NOMO-1 treated with DMSO at 0.1 percent for 48 hours (cell line): Measurements from ENCODE around the gene RTL10.
"Not testable (repeated sequence)": the region's sequence is repeated elsewhere in the genome, so short reads cannot be mapped to it uniquely, and the experiment has no call there.

Experiments
- DNase-seq: peaks from one replicate; lab custom pipeline; 2025; ENCODE audit not compliant: unreplicated experiment; lab: John Stamatoyannopoulos, UW

Gene RTL10

DNA sequence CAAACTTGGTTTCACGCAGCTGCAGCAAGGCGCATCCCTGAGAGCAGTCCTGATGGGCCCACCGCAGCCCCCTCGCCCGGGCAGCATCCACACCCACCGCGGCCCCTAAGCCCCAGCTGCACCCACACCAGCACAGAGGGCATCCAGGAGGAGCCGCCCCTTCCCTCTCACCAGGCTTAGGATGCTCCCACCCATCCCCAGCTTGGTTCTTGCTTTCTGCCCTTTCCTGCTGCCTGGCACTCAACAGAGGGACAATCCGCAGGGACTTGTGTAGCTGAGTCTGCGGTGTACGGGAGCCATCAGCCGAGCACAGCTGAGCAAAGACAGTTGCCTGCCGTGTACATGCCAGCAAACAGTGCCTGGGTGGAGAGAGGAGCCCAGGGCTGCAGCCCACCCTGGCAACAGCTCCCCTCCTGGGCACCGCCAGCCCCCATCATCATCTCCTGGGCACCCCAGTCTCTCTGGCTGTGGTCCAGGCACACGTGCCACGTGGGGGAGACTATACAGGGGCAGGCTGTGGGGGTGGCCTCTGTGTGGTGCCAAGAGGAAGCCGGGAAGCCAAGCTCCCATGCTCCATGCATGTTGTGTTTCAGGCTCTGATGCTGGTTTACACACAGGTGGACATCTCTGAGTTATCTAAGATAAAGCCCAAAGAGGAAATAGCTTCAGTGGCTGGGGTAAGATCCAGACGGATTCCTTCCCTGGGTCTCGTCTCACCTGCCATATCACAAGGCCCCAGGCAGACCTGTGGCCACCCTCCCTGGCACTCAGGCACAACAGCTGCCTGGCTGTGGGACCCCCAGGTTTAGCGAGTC, 36.0 kb upstream of the RTL10 start:
- DNase-seq: no peak

DNA sequence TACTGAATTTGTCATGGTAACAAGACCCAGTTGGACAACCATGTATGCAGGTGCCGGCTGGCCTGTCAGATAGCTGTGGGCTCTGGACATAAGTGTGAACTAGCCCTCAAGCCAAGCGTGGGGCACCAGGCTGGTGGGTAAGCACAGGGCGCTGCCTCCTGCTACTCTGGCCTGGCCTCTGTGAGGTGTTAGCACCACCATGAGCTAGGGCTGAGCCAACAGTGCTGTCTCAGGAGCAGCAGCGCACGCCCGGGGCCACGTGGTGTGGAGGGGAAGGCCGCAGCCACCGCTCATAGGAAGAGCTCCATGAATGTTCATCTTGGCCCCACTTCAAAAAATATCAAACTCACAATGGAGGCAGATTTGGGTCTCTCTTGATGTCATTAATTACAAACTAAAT, 35.3 kb upstream of the RTL10 start:
- DNase-seq: no peak

DNA sequence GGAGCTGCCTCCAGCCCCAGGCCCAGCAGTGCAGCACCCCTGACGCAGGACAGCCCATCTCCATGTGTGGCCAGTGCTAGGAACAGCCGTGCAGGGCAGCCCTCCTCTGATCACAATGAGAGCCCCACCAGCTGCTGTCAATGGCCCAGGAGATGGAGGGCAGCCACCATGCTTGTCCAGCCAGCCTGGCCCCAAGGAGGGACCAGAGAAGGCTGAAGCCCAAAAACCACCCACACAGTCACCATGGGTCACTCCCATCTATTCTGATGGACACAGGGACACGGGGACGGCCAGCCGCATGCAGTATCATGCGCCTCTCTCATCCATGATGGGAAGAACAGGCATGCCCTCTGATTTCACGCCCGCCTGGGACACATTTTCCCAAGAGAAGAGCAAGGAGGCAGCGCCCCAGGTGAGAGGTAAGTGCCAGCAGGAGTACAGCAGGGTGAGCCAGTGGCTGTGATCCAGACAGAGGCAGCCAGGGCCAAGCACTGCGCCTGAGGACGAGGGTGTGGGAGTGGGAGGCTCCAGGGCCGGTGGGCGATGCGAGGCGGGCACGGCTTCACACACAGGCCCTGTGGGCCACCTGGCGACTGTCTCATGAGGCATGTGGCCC, 33.6 kb upstream of the RTL10 start:
- DNase-seq: no peak

DNA sequence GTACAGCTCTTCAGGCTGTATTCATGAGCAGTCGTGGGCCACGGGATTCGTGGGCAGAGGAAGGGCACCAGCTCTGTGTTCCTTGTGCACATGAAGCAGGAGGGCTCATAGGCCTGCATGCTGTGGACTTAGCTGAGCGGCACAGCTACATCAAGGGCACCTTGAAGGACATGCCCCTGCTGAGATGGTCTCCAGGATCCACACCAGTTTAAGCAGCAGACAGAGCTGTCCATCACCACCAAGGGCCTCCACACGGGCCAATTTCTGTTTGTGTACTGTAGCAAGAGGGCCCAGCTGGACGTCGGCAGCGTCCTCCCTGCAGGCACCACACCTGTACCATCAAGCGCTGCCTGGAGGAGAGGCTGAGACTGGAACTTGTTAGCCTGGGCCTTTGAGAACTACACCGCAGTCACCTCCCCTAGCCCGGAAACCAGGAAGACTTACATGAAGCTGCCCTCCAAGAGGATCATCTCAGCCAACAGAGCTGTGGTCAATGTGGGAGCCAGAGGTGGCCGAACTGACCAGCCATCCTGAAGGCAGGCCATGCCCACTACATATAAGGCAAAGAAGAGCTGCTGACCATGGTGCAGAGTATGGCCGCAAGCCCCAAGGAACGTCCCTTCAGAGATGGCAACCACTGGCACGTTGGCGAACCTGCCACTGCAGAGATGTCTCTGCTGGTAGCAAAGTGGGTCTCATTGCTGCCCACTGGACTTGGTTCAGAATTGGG, 32.7 kb upstream of the RTL10 start:
- DNase-seq: no peak

DNA sequence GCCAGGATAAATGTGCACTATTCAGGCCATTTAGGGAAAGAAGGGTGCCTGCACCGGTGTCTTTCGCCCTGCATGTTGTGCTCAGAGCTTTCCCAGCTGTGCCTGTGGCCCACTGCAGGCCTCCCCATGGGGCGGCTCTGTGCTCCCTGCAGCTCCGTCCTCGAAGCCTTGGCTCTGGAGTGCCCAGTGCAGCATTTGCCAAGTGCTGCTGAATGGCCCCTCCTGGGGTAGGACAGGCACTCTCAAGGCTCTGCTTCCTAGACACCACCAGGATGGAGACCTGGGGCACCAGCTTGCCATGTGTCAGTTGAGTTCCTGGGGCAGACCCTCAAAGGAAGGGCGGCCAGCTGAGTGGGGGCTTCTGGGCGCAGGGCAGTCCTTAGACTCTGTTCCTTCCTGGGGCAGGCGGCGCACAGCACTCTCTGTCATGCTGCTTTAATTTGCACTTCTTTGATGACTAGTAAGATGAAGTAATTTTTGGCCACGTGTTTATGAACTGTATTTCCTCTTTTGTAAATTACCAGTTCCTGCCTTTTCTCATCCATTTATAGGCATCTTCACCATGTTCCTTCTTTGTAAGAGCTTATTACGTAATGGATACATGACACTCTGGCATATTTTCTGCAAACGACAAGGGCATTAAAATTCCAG, 32.1 kb upstream of the RTL10 start:
- peak; percentile 98 for DNase-seq

DNA sequence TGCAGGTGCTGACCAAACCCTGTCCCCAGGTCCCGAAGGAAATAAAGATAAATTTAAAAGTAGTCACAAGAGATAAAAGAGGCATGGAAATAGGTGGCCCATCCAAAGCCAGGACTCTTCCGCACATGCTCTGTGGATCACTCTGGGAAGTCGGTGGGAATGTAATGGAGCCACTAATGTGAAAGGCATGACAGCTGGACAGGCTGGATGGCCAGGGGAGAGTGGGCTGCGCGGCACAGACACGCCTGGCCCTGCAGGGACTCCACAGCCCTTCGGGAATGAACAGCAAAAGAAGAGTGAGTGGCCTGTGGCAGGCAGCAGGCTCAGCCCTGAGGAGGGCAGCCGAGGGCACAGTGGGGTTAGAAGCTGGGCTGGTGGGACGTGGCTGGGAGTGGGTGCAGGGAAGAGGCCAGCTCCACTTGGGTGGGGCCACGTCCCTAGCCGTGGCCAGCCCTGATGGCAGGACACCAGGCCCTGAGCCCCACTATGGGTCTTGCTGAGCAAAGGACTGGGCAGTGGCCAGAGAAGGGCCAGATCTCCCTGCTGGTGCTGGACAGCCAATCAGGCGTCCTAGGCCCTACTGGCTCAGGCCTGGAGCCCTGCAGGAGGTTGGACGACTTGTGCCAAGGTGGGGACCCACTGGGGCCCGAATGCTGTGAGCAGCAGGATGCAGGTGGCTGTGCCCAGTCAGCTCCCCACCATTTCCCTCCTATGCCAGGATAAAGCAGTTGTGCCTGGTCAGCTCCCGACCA, 31.3 kb upstream of the RTL10 start:
- no peak for DNase-seq

DNA sequence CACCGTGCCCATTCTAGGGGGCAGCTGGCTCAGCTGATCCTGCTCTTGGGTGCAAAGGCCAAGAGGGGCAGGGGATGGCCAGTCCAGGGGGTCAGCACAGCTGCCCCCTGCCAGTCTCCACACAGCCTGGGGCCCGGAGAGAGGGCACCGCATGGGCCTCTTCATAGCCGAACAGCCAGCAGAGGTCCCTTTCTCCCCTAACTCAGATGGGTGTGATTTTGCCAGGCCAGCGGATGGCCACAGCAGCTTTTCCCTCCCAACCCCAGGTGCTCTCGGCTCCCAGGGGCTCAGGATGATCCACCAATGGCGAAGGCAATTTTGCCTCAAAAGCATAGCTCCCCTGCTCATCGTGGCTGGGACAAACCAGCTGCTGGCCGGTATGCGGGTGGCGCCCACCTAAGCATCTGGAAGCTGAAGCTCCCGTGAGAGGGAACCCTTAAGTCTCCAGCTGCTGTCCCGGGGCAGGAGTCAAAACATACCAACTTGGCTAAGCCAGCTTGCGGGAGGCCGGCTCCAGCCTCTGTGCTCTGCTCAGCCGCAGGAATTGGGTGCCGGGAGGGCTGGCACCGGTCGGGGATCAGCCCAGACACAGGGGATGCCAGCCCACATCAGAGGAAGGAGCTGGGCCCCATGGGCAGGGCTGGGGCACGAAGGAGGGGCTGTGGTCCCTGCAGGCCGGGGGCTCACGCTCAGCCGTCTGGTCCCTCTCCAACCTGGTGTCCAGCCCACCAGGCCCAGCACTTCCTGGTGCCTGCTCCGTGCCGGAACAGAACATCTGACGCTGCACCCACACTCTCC, 30.5 kb upstream of the RTL10 start:
- no peak for DNase-seq

DNA sequence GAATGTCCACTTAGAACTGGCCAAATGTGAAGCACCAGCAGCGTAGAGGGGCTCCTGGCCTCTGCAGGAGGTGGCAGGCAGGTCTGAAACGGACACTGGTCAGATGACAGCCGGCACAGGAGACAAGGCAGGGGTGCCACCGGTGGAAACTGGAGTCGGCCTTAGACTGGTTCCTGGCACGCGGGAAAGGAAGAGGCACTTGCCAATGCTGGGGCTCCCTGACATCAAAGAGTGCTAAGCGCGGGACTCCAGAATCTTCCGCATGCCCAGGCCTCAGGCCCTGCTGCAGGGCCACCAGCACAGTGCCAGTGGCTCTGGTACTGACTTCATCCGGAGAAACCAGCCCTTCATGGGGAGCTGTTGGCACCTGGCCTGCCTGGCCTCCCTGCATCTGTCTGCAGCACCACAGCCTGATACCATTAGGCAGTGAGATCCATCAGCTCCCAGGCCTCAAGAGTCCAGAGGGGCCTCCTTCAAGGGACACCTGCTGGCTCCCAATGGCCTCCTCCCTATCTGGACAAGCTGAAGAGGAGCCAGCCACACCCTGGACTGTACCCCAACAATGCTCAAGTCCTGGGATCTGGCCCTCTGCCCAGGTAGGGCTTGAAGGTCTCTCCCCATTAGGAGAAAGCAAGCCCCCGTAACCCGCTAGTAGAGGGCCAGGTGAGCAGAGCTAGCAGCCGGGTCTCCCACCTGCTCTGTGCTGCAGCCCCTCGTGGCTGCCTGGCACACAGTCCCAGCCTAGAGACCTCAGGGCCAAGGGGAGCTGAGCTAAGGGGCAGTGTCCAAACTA, 29.7 kb upstream of the RTL10 start:
- no peak for DNase-seq

DNA sequence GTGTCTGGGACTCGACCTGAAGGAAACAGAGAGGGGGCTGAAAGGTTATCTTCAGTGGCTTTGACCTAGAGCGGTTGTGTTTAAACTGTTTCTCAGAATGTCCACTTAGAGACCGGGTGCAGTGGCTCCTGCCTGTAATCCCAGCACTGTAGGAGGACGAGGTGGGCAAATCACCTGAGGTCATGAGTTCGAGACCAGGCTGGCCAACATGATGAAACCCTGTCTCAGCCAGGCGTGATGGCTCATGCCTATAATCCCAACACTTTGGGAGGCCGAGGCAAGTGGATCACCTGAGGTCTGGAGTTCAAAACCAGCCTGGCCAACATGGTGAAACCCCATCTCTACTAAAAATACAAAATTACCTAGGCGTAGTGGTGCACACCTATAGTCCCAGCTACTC, 28.8 kb upstream of the RTL10 start:
- DNase-seq: not testable (repeated sequence)

DNA sequence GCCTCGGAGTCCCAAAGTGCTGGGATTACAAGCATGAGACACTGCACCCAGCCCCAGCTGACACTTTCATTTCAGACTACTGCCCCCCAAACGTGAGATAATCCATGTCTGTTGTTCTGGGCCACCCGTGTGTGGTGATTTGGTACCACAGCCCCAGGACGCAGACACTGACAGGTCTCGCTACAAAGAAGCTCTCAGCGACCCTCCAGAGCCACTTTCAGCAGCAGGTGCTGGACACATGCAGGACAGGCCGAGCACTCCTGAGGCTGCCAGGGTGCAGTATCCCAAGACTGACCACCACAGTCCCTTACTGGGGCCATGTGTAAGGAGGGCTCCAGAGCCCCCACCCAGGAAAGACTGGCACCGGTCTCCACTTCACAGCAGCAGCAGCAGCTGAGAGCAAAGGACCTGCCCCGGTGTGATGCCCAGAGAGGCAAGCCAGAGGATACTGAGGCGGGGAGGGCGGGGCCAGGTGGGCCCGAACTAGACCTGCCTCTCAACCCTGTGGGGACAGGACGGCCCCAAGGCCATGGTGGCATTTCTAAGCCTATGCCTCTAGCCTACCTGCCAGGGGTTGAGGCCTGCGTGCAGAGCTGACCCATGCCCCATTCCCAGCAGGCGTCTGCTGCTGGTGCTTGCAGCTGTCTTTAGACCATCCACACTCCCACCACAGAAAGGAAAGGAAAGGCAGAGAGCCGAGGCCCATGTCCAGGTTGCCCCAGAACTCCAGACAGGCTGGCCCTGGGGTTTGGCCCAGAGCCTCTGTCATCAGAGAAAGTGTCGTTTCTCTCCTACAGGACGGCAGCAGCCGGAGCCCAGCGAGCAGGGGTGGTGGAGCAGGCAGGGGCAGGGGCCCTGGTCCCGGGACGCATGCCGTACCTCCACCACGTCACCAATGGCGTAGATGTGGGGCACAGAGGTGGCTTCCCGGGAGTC, 28.0 kb upstream of the RTL10 start:
- no peak for DNase-seq

DNA sequence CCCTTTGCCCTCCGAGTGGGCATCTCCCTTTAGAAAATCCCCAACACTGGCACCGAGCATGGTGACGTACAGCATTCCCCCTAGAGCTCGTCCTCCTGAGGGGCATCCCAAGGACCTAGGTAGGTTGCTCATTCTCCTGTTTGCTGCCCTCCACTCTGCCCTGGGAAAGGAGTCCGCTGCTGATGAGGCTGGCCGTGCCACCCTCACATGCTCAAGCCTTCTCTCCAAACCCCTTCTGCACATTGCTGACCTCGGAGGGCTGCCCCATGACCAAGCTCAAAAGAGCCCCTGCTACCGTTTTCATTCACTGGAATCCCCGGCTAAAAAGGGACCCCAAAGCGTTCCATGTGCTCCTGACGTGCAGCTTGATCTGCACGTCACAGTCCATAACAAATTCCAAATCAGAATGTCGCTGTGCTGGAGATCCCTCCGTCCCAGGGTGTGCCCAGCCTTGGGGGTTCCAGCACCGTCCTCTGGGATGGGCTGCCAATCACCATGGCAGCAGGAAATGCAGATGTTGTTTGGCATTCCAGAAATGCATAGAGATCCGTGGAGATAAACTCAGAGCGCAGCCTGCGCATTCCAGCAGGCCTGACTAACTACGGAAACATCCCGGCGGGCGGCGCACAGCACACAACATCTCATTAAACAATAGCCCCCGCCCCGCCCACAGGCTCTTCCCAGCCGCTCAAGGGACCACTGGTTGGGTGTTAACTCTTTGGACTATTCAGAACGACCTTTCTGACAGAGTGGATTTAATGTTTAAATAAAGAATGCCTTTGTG, 26.3 kb upstream of the RTL10 start:
- DNase-seq: no peak

DNA sequence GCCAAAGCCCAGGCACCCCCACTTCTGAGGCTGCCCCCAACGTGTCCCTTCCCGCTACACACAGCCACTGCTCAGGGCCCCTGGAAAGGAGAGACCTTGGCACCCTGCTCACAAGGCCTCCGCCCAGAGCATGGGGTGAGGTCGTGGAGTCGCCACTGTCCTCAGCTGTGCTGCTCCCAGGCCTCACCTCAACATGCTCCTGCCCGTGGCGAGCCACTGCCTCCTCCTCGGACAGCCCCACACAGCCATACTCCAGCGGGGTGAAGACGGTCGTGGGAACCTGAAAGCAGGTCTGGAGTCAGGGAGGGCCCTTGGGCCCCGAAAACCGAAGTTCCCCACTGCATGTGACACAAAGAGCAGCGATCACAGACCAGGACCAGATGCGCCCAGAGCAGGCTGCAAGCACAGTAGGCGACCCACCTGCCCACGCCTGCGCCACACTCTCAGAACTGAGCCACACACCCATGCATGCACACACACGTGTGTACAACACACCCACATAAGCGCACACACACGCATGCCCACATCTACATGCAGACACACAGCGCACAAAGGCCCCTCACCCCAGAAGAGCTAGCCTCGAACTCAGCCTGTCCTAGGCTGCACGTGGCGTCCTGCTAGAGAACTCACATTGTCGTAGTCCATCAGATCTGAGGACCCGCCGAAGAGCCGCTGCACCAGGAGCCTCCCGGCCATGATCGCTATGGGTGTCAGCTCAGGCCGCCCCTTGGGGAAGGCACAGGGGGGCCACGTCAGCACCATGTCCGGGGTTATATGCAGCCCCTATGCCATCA, 25.5 kb upstream of the RTL10 start:
- no peak for DNase-seq

DNA sequence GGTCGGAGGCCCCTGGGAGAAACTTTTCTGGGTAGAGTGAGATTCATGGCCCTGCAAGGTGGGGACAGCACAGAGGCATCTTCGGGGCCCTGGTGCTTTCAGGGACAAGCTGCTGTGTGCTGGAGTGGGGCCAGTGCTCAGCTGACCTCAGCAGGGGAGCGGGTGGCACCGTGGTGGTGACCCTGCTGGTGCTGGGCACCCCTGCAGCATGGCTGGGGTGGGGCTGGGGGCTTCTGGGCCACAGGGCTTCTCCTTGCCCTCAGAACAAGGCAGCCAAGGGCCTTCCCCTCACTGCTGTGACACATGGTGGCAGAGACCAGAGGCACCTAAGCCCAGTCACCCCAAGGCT, 24.9 kb upstream of the RTL10 start:
- DNase-seq: no peak

DNA sequence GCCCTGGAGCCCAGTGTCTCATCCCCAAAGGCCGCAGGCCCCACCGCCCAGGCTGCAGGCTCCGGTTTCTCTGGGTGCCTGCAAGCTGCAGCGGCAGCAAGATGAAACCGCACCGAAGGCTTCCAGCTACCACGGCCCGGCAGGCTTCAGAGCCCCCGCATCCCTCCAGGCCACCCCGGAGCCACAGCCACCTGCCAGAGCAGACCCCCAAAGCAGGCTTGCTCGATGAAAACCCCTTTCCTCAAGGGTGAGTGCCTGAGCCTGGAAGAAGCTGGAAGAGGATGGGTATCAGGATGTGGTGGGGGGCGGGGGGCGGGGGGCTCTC, 24.5 kb upstream of the RTL10 start:
- no peak for DNase-seq

DNA sequence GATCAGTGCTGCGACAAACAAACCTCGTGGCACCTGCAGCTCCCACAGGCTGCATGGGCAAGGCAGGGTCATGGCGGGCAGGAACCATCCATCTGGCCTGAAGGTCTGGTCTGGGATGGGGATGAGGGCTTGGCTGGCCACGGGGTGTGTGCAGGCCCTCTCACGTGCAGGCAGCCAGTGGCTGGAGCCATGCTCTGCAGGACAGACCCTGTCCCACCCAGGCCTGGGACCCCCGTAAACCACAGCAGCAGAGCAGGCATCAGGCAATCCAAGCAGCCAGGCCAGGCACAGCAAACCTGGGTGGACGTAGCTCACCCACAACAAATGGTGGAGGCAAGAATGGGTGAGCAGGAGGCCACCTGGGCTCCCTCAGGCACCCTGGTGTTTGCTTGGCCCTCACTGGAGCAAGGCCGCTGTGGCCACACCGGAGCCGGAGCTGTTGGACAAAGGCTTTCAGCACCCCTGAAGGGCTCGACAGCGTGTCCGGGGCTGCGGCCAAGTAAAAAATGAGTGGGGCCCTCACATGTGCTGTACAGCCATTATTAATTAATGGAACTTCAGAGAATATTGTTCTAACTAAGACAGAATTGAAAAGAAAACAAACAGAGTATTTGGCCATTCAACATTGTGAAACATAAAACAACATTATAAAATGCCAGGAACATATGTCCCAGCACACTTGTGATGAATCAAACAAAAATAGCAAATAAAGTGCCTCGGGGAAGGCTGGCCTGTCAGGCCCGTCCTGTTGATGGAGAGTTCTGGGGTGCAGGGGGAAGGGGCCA, 24.0 kb upstream of the RTL10 start:
- DNase-seq: no peak
